ENCODE results near the gene CDKL2.
"Not testable (repeated sequence)": the region's sequence is repeated elsewhere in the genome, so short reads cannot be mapped to it uniquely, and the experiment has no call there.

The CDKL2 gene

DNA sequence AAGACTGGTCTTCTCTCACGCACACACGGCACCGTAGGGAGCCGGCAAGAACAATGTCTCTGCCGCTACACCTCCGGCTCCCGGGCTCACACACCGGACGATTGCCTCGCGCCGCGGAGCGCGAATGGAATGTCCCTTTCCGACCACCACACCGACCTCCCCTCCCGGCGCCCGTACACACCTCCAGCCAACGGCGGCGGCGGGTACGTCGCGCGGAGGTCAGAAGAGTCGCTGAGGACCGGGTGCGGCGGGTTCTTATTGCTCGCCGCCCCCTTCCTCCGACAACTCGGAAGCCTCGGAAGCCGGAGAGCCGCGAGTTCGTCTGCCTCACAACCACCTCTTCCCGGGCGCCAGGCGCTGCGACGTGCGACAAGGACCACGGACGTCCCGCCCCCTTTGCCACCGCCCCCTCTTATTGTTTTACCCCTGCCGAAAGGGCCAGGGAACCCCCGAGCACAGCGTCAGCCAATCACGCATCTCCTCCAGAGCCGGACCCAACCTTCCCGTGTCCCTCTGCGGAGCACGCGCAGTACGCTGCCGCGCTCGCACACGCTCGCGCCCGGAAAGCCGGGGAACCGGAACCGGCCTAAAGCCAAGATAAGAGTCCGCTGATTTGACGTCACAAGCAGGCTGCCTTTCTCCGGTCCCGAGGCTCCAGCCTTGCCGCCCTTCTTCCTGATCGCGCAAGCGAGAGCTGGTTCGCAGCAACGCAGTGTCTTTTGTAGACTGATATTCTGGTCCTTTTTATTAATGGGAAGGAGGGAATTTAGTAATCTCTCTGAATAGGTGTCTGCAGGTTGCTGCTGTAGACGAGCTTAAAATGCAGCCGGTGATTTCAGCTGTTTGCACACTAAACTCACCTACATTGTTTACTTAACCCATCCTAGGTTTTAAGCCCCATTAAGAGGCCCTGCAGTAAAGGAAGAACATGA, 43.0 kb upstream of the CDKL2 start, which contains the start of gene G3BP2:
Gene G3BP2, minus strand, starts transcription at position 385 of the 932 bp plus-strand sequence. CDS start 11,386 bp downstream, outside the sequence.
- TF ChIP-seq MYC (IDR thresholded peaks at IDR 0.05; ENCODE audit: low read depth, low read length) (peak; percentile 65), POLR2A (IDR thresholded peaks at IDR 0.05; ENCODE audit: extremely low read depth, insufficient read length) (peak; percentile 81)
- TF ChIP-seq, protein P1, sequence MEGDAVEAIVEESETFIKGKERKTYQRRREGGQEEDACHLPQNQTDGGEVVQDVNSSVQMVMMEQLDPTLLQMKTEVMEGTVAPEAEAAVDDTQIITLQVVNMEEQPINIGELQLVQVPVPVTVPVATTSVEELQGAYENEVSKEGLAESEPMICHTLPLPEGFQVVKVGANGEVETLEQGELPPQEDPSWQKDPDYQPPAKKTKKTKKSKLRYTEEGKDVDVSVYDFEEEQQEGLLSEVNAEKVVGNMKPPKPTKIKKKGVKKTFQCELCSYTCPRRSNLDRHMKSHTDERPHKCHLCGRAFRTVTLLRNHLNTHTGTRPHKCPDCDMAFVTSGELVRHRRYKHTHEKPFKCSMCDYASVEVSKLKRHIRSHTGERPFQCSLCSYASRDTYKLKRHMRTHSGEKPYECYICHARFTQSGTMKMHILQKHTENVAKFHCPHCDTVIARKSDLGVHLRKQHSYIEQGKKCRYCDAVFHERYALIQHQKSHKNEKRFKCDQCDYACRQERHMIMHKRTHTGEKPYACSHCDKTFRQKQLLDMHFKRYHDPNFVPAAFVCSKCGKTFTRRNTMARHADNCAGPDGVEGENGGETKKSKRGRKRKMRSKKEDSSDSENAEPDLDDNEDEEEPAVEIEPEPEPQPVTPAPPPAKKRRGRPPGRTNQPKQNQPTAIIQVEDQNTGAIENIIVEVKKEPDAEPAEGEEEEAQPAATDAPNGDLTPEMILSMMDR (IDR thresholded peaks at IDR 0.05; ENCODE audit: low read depth, low read length) = no peak
- TF ChIP-seq, protein P2, sequence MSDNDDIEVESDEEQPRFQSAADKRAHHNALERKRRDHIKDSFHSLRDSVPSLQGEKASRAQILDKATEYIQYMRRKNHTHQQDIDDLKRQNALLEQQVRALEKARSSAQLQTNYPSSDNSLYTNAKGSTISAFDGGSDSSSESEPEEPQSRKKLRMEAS (IDR thresholded peaks at IDR 0.05; ENCODE audit: low read depth, low read length) = peak; percentile 75
- peak within 1 kb of the TSS; percentile 94 for H3K4me3 ChIP-seq (ENCODE audit: low read depth, low read length)
- peak; percentile 98 for DNase-seq (ENCODE audit: low read depth)

DNA sequence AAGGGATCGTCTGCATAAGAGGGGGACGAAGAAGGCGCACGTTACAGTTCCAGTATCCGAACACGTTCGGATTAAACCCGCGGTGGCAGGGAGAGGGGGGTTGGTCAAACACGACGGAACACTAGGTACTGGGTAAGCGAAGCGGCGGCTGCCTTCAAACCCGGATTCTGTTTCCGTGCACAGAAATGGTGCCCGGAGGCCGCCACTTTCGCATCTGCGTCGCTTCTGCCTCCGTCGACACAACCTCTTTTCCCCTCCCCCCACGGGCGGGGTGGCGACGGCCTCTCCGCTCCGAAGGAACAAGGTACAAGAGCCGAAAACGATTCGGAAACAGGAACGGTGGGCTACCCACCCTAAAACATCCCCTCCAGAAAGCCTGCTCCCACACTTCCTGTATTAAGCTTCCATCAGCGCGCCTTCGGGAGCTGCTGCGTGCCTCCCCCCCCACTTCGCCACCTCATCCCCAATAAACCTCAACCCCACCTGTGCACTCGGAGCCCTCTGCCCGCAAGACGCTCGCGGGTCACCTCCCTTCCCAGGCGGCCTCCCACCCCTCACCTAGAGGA, 42.2 kb upstream of the CDKL2 start:
- peak overlapping the region; percentile 94 for H3K4me3 ChIP-seq (ENCODE audit: low read depth, low read length)
- peak; percentile 75 for DNase-seq (ENCODE audit: low read depth)
- TF ChIP-seq POLR2A (IDR thresholded peaks at IDR 0.05; ENCODE audit: extremely low read depth, insufficient read length) = peak; percentile 9
- TF ChIP-seq, protein P1 (IDR thresholded peaks at IDR 0.05; ENCODE audit: low read depth, low read length) = no peak

- no peak for TF ChIP-seq POLR2A (IDR thresholded peaks at IDR 0.05; ENCODE audit: extremely low read depth, insufficient read length)
- TF ChIP-seq, protein P2 (IDR thresholded peaks at IDR 0.05; ENCODE audit: low read depth, low read length) = no peak
- TF ChIP-seq, protein P1 (IDR thresholded peaks at IDR 0.05; ENCODE audit: low read depth, low read length) = no peak
- TF ChIP-seq MYC (IDR thresholded peaks at IDR 0.05; ENCODE audit: low read depth, low read length) = no peak
- DNase-seq (ENCODE audit: low read depth) = no peak
Observed at GRCh38 chr4:75671802-75672421, 41.6 kb upstream of the CDKL2 start.

GRCh38 chr4:75668596-75668995, 38.3 kb upstream of the CDKL2 start:
- no peak for DNase-seq (ENCODE audit: low read depth)
- TF ChIP-seq MYC (IDR thresholded peaks at IDR 0.05; ENCODE audit: low read depth, low read length) = no peak
- TF ChIP-seq POLR2A (IDR thresholded peaks at IDR 0.05; ENCODE audit: extremely low read depth, insufficient read length) = no peak
- TF ChIP-seq, protein P1 (IDR thresholded peaks at IDR 0.05; ENCODE audit: low read depth, low read length) = no peak
- TF ChIP-seq, protein P2 (IDR thresholded peaks at IDR 0.05; ENCODE audit: low read depth, low read length) = no peak
- H3K4me3 ChIP-seq (ENCODE audit: low read depth, low read length) = peak overlapping the region; percentile 22

More at GRCh38 chr4:75671802-75672421, 41.6 kb upstream of the CDKL2 start:
- peak overlapping the region; percentile 94 for H3K4me3 ChIP-seq (ENCODE audit: low read depth, low read length)

DNA sequence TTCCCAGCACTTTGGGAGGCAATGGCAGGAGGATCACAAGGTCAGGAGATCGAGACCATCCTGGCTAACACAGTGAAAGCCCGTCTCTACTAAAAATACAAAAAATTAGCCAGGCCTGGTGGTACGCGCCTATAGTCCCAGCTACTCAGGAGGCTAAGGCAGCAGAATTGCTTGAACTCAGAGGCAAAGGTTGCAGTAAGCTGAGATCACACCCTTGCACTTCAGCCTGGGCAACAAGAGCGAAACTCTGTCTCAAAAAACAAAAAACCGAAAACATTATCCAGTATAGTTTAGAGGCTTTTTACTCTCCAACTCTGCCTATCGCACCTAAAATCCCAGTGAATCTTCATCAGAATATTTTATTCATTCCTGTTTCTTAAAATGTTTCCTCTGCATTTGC, 37.3 kb upstream of the CDKL2 start:
- H3K4me3 ChIP-seq (ENCODE audit: low read depth, low read length); DNase-seq (ENCODE audit: low read depth): not testable (repeated sequence)

DNA sequence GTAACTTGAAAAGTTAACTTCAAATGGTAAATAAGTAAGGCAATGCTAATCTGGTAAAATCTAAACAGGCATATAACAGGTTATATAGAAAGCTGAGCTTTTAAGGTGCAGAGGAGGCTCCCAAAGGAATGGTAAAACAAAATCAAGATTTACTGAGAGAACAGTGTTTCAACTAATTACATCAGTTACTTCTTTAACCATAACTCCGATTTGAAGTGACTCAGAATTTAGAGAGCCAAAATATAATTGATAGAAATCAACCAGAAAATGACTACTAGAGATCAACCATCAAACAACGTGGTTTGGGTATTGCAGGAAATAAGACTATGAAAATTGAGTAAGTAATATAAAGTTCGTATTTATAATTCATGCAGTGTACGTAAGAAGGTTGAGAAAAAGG, 36.0 kb upstream of the CDKL2 start:
- TF ChIP-seq MYC (IDR thresholded peaks at IDR 0.05; ENCODE audit: low read depth, low read length) (no peak), POLR2A (IDR thresholded peaks at IDR 0.05; ENCODE audit: extremely low read depth, insufficient read length) (no peak)
- TF ChIP-seq, protein P2 (IDR thresholded peaks at IDR 0.05; ENCODE audit: low read depth, low read length) = no peak
- TF ChIP-seq, protein P1 (IDR thresholded peaks at IDR 0.05; ENCODE audit: low read depth, low read length) = no peak
- peak overlapping the region; percentile 3 for H3K4me3 ChIP-seq (ENCODE audit: low read depth, low read length)
- DNase-seq (ENCODE audit: low read depth) = no peak

GRCh38 chr4:75664604-75665003, 34.3 kb upstream of the CDKL2 start:
- not testable (repeated sequence) for H3K4me3 ChIP-seq (ENCODE audit: low read depth, low read length); DNase-seq (ENCODE audit: low read depth)

All from NB4 (cell line).